Stimulated activated CD4-positive, alpha-beta T cell treated with anti-CD3 and anti-CD28 coated beads, Interleukin-2, amount 100 ng/mL, for 4 hours (primary cell): ENCODE results near the gene DNAH5.

Experiments
- DNase-seq: peaks from one replicate; pipeline ENCODE4 v3.0.0-alpha.2; 2020; ENCODE audit warnings: low read depth

The DNAH5 gene

DNA sequence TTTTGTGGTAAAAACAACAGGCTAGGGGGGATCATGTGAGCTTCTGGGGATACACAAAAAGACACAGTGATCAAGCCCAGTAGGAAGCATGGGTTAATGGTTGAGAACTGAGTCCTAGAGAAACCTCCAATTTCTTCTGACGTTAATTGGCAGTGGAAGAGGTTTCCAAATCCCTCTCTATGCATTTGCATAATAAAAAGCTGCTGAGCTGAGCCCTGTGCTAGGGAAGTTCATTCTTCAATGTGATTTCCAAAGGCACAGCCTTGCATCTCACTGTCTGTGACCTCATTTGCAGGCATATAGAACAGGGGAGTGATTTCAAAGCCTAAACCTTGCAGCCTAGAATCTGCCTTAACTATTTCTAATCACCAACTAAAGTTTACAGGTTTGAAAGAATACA is 812 bp downstream of the DNAH5 start:
- DNase-seq = no peak

DNA sequence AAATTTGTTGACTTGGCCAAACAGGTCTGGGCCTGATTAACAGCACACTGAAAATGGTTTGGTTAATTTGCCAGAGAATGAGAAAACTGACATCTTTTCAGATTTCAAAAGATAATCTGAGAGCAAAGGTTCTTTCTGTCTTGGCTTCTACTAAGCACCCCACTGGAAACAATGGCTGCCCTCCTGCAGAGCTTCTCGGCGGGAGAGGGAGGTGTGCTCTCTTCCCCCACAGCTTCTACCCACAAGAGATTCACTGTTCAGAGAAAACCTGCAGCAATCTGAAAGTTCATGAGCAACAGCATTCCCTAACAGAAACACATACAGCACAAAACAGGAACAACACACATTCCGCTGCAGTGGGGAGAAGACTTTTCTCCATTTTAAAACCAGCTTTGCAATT is 3.0 kb downstream of the DNAH5 start:
- no peak for DNase-seq

DNA sequence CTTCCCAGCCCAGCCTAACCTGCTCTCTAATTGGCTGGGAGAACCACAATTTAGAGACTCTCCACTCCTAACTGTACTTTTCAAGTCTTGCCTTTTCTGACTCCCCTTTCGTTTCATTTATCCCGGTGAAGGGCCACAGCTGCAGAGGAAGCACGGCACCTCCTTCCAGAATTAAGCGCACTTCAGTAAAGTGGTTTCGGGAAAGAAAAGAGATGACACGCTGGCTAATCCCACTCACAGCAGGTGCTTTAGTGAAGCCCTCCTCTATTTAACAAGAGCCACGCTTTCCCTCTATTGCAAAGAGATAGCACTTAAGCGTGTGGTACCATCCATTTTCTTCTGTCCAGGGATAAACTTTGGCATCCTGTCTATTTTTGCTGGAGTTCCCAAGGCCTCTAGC is 4.8 kb downstream of the DNAH5 start:
- no peak for DNase-seq

DNA sequence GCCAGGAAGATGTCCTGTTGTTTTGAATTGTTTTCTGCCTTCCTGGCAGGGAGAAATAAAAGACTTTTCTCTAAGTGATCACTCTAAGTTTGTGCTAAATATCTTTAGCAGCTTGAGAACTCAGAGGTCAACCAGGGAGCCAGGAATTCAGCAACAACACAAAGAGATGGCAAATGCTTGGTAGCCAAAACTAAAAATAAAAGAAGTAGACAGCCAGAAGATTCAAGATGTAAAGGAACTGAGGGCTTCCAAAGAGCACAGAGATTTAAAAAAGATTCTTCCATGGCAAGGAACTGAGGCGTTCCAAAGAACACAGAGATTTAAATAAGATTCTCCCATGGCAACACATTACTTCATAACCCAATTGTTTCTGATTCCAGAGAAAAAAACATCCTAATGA is 9.6 kb downstream of the DNAH5 start:
- no peak for DNase-seq

DNA sequence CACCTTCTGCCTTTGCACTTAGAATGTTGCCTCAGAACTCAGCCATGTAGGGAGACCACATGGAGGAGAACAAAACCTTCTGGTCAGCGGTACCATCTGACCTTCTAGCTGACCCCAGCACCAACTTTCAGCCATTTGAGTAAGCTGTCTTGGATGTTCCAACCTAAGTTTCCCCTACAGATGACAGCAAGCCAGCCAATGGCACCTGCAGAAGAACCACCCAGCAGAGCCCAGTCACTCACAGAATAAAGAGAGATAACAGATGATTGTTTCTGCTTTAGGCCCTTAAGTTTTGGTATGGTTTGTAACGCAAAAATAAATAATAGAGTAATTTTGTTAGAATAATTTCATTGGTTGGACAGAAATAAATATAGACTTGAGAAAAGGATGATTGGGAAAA is 10.4 kb downstream of the DNAH5 start:
- no peak for DNase-seq

DNA sequence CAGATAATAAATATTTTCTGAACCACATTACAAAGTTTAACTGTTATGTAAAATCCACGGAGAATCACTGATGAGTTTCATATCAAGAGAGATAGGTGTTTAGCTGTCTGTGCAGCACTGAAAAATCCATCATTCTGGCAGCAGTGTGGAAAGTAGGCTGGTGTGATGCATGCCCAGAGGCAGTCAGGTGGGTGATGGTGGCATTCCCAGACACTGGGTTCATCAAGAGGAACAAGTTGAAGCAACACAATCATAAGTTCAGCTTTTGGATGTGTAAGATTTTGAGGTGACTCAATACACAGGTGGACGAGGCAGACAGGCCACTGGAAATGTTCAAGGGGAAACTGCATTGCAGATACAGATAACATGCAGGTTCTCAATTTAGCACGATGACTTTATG is 11.9 kb downstream of the DNAH5 start:
- no peak for DNase-seq

DNA sequence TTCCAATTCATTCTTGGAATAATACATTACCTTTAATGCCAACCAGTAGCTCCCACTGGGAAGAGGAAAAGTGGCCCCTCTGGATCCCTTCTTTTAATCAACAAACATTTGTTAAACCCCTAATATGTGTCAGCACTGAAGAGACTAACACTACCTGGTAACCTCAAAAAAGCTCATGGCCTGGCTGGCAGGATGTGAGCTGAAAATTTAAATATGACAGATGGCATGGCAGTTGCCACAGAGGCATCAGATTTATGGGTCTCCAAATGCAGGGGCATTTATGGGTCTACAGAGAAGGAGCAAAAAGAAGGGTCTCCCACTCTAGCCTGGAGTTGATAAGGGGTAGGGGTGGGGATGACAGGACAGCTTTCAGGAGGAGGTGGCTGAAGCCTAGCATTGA is 12.5 kb downstream of the DNAH5 start:
- no peak for DNase-seq

DNA sequence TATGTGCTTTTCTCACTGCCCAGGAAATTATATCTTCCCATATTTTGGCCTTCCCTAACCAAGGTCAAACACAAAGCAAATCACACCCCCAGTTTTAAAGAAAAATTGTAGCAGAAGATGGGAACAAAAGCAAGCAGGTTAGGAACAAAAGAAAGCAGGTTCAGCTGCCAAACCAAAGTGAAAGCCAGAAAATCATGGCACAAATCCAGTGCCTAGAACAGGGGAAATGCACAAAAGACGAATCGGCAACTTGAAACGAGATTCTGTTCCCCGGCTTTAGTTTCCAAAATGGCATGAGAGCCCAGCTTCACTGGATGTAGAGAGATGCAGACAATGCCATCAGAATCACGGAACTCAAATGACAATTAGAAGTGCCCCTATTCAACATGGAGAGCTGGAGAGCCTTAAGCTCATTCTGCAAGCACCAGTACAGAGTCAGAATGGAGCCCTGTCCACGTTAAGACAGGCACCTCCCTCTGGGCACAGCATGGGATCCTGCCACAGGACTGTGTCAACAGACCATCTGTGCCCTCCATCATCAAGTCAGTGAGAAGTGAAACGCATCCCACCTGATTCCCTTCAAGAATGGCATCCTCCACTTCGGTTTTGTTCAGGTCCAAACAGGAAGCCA is 13.8 kb downstream of the DNAH5 start:
- DNase-seq = no peak

- DNase-seq = no peak
Observed at GRCh38 chr5:13926731-13927130, 17.8 kb downstream of the DNAH5 start.

DNA sequence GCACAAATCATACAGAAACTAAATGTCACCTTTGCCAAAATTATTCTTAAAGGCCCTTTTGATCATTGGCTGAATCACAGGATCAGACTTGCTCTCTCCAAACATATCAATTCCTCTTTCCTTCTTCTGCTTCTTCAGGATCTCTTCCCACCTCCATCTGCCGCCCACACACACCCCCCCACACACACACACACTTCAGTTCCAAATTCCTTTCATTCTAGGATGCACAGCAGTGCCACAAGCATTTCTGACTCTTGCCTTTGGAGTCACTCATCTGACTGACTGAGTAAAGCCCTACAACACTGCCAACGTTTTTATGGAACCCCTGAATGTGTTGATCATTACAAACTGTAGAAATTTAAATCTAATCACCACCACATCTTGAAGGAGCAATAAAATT is 22.9 kb downstream of the DNAH5 start:
- DNase-seq = no peak

DNA sequence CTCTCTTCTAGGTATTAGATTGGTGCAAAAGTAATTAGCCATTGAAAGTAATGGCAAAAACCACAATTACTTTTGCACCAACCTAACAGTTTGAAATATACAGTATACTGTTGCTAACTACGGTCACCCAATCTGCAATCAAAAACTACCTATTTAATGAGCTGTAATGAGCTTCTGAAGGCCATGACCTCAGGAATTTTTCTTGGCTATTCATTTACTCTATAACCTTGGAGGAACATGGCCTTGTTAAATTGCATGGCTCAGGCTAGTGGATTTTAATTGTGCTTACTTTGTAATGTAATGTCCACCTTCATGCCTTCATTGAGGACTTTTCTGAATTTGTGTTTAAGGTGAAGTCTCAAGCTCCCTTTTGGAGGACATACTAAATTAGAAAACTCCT is 24.7 kb downstream of the DNAH5 start:
- no peak for DNase-seq

DNA sequence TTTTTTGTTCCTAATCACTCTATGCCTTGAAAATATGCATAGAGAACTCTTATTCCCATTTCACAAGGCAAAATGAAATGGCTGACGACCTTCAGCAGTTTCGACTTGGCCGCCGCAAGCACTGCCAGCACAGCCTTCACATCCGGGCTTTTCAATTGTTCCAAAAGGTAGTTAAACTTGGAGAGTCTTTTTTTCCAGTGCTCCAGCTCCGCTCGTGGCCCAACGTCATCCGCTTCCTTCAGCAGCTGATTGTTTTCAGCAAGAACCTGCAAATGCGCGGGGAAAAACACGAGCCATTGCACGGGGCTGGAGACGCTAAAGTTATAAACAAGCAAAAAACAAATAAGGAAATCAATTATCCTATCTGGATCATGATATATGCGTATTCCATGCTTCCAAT is 25.4 kb downstream of the DNAH5 start:
- DNase-seq = no peak

GRCh38 chr5:13917061-13917460 is 27.4 kb downstream of the DNAH5 start:
- no peak for DNase-seq

- DNase-seq = no peak
Observed at GRCh38 chr5:13913962-13914361, 30.5 kb downstream of the DNAH5 start.

GRCh38 chr5:13910637-13911288 is 33.7 kb downstream of the DNAH5 start:
- DNase-seq = no peak

DNA sequence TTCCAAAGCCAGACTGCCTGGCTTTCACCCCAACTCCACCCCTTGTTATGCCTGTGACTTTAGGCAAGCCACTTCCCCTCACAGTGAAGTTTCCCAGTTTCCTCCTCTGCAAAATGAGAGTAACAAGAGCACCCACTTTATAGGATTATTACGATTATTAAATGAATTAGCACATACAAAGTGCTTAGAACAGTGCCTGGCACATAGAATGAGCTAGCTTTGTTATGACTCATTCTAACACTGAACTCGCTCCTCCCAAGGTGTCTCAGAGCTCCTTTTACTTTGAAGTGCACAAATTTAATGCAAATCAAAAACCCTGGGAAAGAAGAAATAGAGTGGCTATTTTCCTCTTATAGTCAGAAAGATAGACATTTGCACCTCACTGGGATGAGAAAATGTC is 34.3 kb downstream of the DNAH5 start:
- no peak for DNase-seq

DNA sequence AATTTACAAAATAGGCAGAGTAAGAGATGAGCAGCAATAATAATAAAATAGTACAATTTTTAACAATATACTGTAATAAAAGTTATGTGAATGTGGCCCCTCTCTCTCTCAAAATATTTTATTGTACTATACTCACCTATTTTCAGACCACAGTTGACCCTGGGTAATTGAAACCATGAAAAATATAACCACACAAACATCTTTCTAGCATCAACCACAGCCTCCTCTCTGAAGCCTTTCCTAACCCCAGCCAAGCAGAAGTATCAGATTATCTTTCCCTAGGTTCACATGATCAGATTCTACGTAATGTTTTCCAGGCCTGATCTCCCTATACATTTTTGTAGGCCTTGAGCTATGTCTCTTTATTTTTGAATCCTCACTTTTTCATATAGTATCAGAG is 35.2 kb downstream of the DNAH5 start:
- DNase-seq = no peak

DNA sequence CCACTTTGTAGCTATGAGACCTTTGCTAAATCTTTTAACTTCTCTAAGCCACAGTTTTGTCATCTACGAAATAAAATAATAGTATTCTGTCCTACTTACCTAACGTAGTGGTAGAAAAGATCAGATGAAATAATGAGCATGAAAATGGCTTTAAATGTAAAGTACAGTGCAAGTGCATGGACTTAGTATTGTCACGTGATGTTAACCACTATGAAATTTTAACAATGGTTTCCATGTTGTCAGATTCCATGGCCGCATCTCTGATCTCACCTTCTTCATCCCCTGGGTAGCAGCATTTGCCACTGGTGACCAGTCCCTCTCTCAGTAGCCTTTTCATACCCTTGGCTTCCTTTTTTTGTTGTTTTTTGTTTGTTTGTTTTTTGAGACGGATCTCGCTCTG is 45.9 kb downstream of the DNAH5 start:
- no peak for DNase-seq

DNA sequence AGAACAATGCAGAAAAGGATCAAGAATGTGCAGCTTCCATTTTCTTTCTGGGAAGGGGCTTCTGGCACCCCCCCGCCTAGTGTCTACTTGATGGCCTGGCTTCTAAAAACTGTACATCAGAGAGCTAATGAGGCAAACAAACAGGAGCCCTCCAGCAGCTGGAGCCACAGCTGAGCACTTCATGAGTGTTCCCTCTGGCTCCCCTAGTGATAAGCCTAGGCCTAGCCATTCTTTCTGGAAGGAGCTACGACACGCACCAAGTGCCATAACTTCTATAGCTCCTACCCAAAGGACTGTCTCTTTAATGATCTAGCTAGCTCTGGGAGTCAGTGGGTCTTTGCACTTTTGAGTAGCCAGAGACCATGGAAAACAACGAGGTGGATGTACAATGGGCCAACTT is 66.1 kb downstream of the DNAH5 start:
- no peak for DNase-seq

- no peak for DNase-seq
Observed at GRCh38 chr5:13866792-13867191, 77.7 kb downstream of the DNAH5 start.

DNA sequence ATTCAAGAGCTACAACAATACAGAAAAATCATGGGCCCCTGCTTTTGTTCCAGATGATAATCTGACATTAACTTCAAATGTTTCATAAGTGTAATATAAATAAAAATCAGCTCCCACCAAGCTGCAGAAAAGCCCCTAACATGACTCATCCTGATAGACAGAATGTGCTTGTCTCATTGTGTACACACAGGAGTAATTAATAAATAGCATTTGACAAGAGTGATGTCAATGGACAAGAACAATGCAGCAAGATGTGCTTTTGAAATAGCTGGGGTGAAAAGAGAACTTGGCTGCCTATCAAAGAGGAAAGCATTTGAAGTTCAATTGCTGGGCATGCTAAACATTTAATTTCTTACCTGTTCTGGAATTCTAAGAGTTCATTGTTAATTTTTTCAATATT is 79.2 kb downstream of the DNAH5 start:
- DNase-seq = no peak

GRCh38 chr5:13860146-13860545 is 84.3 kb downstream of the DNAH5 start:
- no peak for DNase-seq

DNA sequence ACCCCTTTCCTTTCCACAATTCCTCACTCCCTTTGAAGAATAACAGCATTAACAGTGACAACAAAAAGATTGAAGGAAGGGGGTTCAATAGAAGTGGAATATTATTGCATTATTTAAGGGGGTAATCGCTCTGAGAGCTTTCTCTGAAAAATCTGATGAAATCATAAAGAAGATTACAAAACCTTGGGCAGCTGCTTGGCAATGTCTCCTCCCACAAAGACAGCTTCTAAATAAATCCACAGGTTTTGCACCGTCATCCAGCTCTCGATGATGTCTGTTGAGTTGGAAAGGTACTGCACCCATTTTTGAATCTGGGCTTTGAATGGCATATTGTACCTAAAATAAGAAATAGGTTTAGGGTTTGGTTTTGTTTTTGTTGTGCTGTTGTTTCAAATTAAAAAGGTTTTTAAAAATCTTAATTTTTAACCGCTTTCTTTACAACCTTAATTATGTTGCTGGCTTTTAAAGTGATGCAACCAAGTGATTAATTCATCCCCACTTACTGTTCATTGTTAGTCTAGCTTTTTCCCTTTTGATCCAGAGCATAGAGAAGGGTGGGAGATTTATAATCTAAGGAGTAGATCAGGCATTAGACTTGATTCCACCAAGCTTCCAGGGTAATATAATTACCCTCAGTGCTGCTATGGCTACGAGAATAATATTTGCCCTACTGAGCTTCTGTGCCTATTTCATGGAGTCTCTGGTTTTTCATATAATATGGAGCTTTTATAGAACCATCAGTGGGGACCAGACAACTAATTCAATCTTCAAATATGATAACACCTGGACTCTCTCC is 85.0 kb downstream of the DNAH5 start:
- no peak for DNase-seq
